HepG2 (cell line): ENCODE results near the gene SRSF11. TPM values are rescaled to one million over a fixed set of nuclear protein-coding genes. Genes with fewer than 3 reads are reported as not detected.
"Not testable (repeated sequence)": the region's sequence is repeated elsewhere in the genome, so short reads cannot be mapped to it uniquely, and the experiment has no call there.

ENCODE experiments used
- ATAC-seq: fragments of 200-7000 bp; cut with Tn5 transposase; 3 replicates; pipeline ENCODE4 v1.9.1; 2020; ENCODE audit warnings: mild to moderate bottlenecking, moderate library complexity
- BruUV-seq: library from RNA; stranded (reverse); fragments of 400-500 nt; replicated peaks from 2 replicates; lab custom pipeline; 2021; lab: Mats Ljungman, UMichigan
- CTCF ChIA-PET: fragments of 300-600 bp; formaldehyde crosslinking; extraction: SDS; loops from one replicate; lab custom pipeline; 2021; ENCODE audit warnings: low total read pairs, inconsistent platforms, low intra/inter-chr PET ratio; lab: Yijun Ruan, JAX
- POLR2A ChIA-PET: fragments of 350-600 bp; sonication (Branson Sonifier 250); formaldehyde crosslinking; loops from one replicate; lab custom pipeline; 2020; ENCODE audit warnings: antibody characterized with exemption, inconsistent platforms; lab: Yijun Ruan, JAX
- DNase-seq: peaks from one replicate; pipeline ENCODE4 v3.0.0-alpha.2; 2015; ENCODE audit warnings: low spot score
- FAIRE-seq: peaks from 3 replicates; lab custom pipeline; 2011; peaks lifted over from hg19 to GRCh38; lab: Jason Lieb, UNC
- H2AFZ ChIP-seq: one replicate; pipeline ENCODE4 v1.6.1; 2011; ENCODE audit warnings: low read length, inconsistent platforms
- H3K27ac ChIP-seq: fragments of 300-600 bp; 3 replicates; pipeline ENCODE4 v1.8.0; 2011; ENCODE audit warnings: mixed run types, mild to moderate bottlenecking, mixed read lengths, low read length, inconsistent platforms; ENCODE audit not compliant: insufficient read depth; ENCODE audit errors: extremely low read length
- H3K27me3 ChIP-seq, 2 experiments: fragments of 200-600 bp in 1 of 2; 2 replicates in 1 of 2; 3 replicates in 1 of 2; pipeline versions ENCODE4 v1.6.0 to v1.8.0; 2011; ENCODE audit warnings: low read length in 2 of 2, mild to moderate bottlenecking in 2 of 2, moderate library complexity in 2 of 2, inconsistent platforms in 1 of 2; ENCODE audit not compliant: insufficient read depth in 2 of 2, control insufficient read depth in 1 of 2
- H3K36me3 ChIP-seq, 2 experiments: fragments of 200-600 bp in 1 of 2; replicated peaks in 1 of 2; 2 replicates in 1 of 2; 3 replicates in 1 of 2; pipeline versions ENCODE4 v1.5.1 to v1.8.0; 2011; ENCODE audit warnings: low read length in 2 of 2, inconsistent platforms in 1 of 2; ENCODE audit not compliant: insufficient read depth in 2 of 2, control insufficient read depth in 1 of 2
- H3K4me1 ChIP-seq: 2 replicates; pipeline ENCODE4 v1.5.1; 2012; ENCODE audit warnings: low read length, inconsistent platforms; ENCODE audit not compliant: insufficient read depth
- H3K4me2 ChIP-seq: 2 replicates; pipeline ENCODE4 v1.6.0; 2011; ENCODE audit warnings: low read depth, low read length, inconsistent platforms
- H3K4me3 ChIP-seq, 3 experiments: fragments of 200-600 bp in 1 of 3; sonication (generic), shearing (Covaris generic) in 1 of 3; replicated peaks in 1 of 3; 2 replicates each; pipeline ENCODE4 v1.5.1; 2011 to 2016; ENCODE audit warnings: low read length in 3 of 3, inconsistent platforms in 2 of 3, low read depth in 2 of 3, mild to moderate bottlenecking in 2 of 3, control low read depth in 1 of 3, mixed read lengths in 1 of 3; ENCODE audit not compliant: insufficient read depth in 1 of 3
- H3K79me2 ChIP-seq: one replicate; pipeline ENCODE4 v1.6.1; 2011; ENCODE audit warnings: low read length, inconsistent platforms; ENCODE audit not compliant: insufficient read depth
- H3K9ac ChIP-seq: 2 replicates; pipeline ENCODE4 v1.6.0; 2011; ENCODE audit warnings: mild to moderate bottlenecking, low read depth, low read length, inconsistent platforms; ENCODE audit not compliant: insufficient read depth
- H3K9me3 ChIP-seq: 2 replicates; pipeline ENCODE4 v1.5.1; 2012; ENCODE audit warnings: mild to moderate bottlenecking, low read length
- H4K20me1 ChIP-seq: 2 replicates; pipeline ENCODE4 v1.6.0; 2011; ENCODE audit warnings: inconsistent platforms, mild to moderate bottlenecking, low read length, moderate library complexity; ENCODE audit not compliant: insufficient read depth
- AKAP8 ChIP-seq: sonication (generic); formaldehyde crosslinking; IDR thresholded peaks from 2 replicates; pipeline ENCODE4 v1.5.1; 2020; ENCODE audit warnings: mild to moderate bottlenecking, missing genetic modification reagents
- FOXM1 ChIP-seq: sonication (generic); formaldehyde crosslinking; IDR thresholded peaks from 2 replicates; pipeline ENCODE4 v1.5.0; 2020; ENCODE audit warnings: missing genetic modification reagents
- POLR2AphosphoS5 ChIP-seq: IDR thresholded peaks from 2 replicates; pipeline ENCODE4 v1.6.1; 2012; ENCODE audit warnings: low read depth, low read length
- SPEN ChIP-seq: sonication (generic); formaldehyde crosslinking; IDR thresholded peaks from 2 replicates; pipeline ENCODE4 v1.5.1; 2020; ENCODE audit warnings: low read depth, mild to moderate bottlenecking, missing genetic modification reagents
- ZBTB2 ChIP-seq: sonication (generic); formaldehyde crosslinking; IDR thresholded peaks from 2 replicates; pipeline ENCODE4 v1.8.0; 2022; ENCODE audit warnings: low read depth, missing genetic modification reagents
- ZC3H4 ChIP-seq: sonication (generic); formaldehyde crosslinking; IDR thresholded peaks from 2 replicates; pipeline ENCODE4 v1.4.0; 2020; ENCODE audit warnings: missing genetic modification reagents, borderline replicate concordance
- ZNF264 ChIP-seq: sonication (generic); formaldehyde crosslinking; IDR thresholded peaks from 2 replicates; pipeline ENCODE4 v1.4.0; 2020; ENCODE audit warnings: missing genetic modification reagents
- ZNF362 ChIP-seq: sonication (generic); formaldehyde crosslinking; IDR thresholded peaks from 2 replicates; pipeline ENCODE4 v1.4.0; 2020; ENCODE audit warnings: missing genetic modification reagents, mild to moderate bottlenecking, borderline replicate concordance
- ZNF737 ChIP-seq: sonication (generic); formaldehyde crosslinking; IDR thresholded peaks from 2 replicates; pipeline ENCODE4 v1.5.0; 2020; ENCODE audit warnings: missing genetic modification reagents, mild to moderate bottlenecking, borderline replicate concordance
- ZNF770 ChIP-seq: sonication (generic); formaldehyde crosslinking; IDR thresholded peaks from 2 replicates; pipeline ENCODE4 v1.5.0; 2020; ENCODE audit warnings: mild to moderate bottlenecking, missing genetic modification reagents
- ZNF839 ChIP-seq: sonication (generic); formaldehyde crosslinking; IDR thresholded peaks from 2 replicates; pipeline ENCODE4 v1.4.0; 2020; ENCODE audit warnings: missing genetic modification reagents, mild to moderate bottlenecking, borderline replicate concordance
- WGBS: methylation state at CpG from one replicate; pipeline ENCODE4 v1.1.6; 2017; ENCODE audit warnings: low lambda C conversion rate; 5-methylcytosine and 5-hydroxymethylcytosine counted together
- in situ Hi-C: cut with HindIII; loops from 2 replicates; pipeline ENCODE4 v1.10.0; 2017; ENCODE audit warnings: low pct_unique_long_range_greater_than_20kb; ENCODE audit not compliant: extremely low pct_ligation_motif_present
- intact Hi-C: fragments of 100-400 bp; cut with micrococcal nuclease; formaldehyde crosslinking; loops from one replicate; pipeline ENCODE4 v1.10.0; 2022; ENCODE audit not compliant: unreplicated experiment
- polyA plus RNA-seq, 8 experiments: library from polyadenylated mRNA; depleted of rRNA in 3 of 8; stranded (reverse) in 7 of 8; unstranded in 1 of 8; fragments of >200 nt; fragmentation: Illumina TruSeq in 4 of 8; extraction: Trizol in 4 of 8; gene quantifications; 2 replicates each; pipeline versions ENCODE4 v1.2.1 to v1.2.3, GENCODE V29; 2011 to 2016; ENCODE audit warnings: low read depth in 4 of 8, missing spikeins in 1 of 8, mixed read lengths in 1 of 8; ENCODE audit not compliant: insufficient read depth in 1 of 8
- total RNA-seq, 5 experiments: library from RNA; depleted of rRNA; stranded (reverse); fragments of >200 nt; fragmentation: Illumina TruSeq; extraction: Trizol; gene quantifications; 2 replicates each; pipeline ENCODE4 v1.2.3, GENCODE V29; 2016; ENCODE audit warnings: low read depth in 1 of 5

SRSF11 gene
- total and polyA plus RNA-seq, 2 of the 13 experiments (the other 11 are each of a cell fraction or from before 2014, with no cell fraction given): 118 to 381 TPM

- H3K4me2 ChIP-seq: peak overlapping the region; percentile 82
- peaks cover 96% of the 10 kb centered on the region for H3K79me2 ChIP-seq
- intact Hi-C loops (loop anchor here (5.0 kb wide), 1 partner anchor 875 kb away; the partner anchor contains the start of gene ZRANB2), in situ Hi-C loops (loop anchor here (10.0 kb wide), 2 partner anchors 208 to 878 kb away; partner anchors contain the start of genes CTH and ZRANB2)
- POLR2A ChIA-PET: interaction anchor here (2.6 to 3.2 kb wide), 2 partner anchors 14 to 147 kb away, joined by 9 to 41 read pairs; partner anchors contain the start of genes ANKRD13C and SRSF11
- 32% methylated on average over 15 of the region's 17 CpGs for WGBS
- FAIRE-seq, H4K20me1 ChIP-seq, ATAC-seq, H3K9me3 ChIP-seq, H3K27me3 ChIP-seq, DNase-seq, CTCF ChIA-PET, H2AFZ ChIP-seq, BruUV-seq: not testable (repeated sequence)
- peak overlapping the region; percentile 96 for H3K27ac ChIP-seq
- H3K4me1 ChIP-seq: peaks cover 58% of the 10 kb centered on the region
- peak overlapping the region; percentile 97 for H3K9ac ChIP-seq
- peak overlapping the region; percentile 81 to 96 (median 90) for H3K4me3 ChIP-seq
- peaks cover 1 to 13% of the 10 kb centered on the region in 2 experiments; a peak in 3 of 5 replicates for H3K36me3 ChIP-seq
- TF ChIP-seq ZNF264 (CRISPR knock-in tag) (0 out of 2 replicates have a peak, but pooled peaks have one; percentile 40), ZNF770 (CRISPR knock-in tag) (peak; percentile 66; the same call in 1 of the 2 replicates)
Measured at GRCh38 chr1:70206833-70207232, 14.3 kb upstream of the SRSF11 start.

- Histone ChIP-seq H3K36me3 (peaks cover 1 to 13% of the 10 kb centered on the region in 2 experiments; a peak in 3 of 5 replicates), H4K20me1 (no peaks in the 10 kb centered on the region; the same call in none of the 2 replicates), H3K27me3 (no peaks in the 10 kb centered on the region; a peak in 2 of 5 replicates), H3K4me1 (peaks cover 52% of the 10 kb centered on the region), H3K4me2 (peak overlapping the region; percentile 82), H2AFZ (no peak overlapping the region), H3K79me2 (peaks cover 96% of the 10 kb centered on the region), H3K9me3 (no peaks in the 10 kb centered on the region), H3K9ac (peak overlapping the region; percentile 97; the same call in 1 of the 2 replicates), H3K4me3 (peak overlapping the region in 2 of 3 experiments; percentile 90 to 96; a peak in 5 of 6 replicates), H3K27ac (peak overlapping the region; percentile 96)
- DNase-seq: no peak
- intact Hi-C loops: loop anchor here (5.0 kb wide), 1 partner anchor 875 kb away; the partner anchor contains the start of gene ZRANB2
- CTCF ChIA-PET: no interaction called here
- no peak for ATAC-seq
- BruUV-seq: no TSS peak
- POLR2A ChIA-PET: interaction anchor here (3.2 kb wide), 1 partner anchor 13 kb away, joined by 41 read pairs; the partner anchor contains the start of gene SRSF11
- 81% methylated on average over 4 of the region's 4 CpGs for WGBS
- FAIRE-seq: no peak
- in situ Hi-C loops: loop anchor here (10.0 kb wide), 2 partner anchors 207 to 877 kb away; partner anchors contain the start of genes CTH and ZRANB2
- TF ChIP-seq FOXM1 (CRISPR knock-in tag): no peak
- no peak for TF ChIP-seq ZBTB2 (CRISPR knock-in tag)
- no peak for TF ChIP-seq ZC3H4 (CRISPR knock-in tag)
- TF ChIP-seq AKAP8: no peak
- no peak for TF ChIP-seq POLR2AphosphoS5
- no peak for TF ChIP-seq ZNF737 (CRISPR knock-in tag)
- TF ChIP-seq ZNF839 (CRISPR knock-in tag): no peak
- TF ChIP-seq SPEN (CRISPR knock-in tag): no peak
- no peak for TF ChIP-seq ZNF362 (CRISPR knock-in tag)
Measured at GRCh38 chr1:70207492-70207891, 13.7 kb upstream of the SRSF11 start.
